ENCODE measurements around the gene TICRR.

GRCh38 chr15:89578146-89578545, 2.9 kb downstream of the TICRR start:
- TF ChIP-seq, protein P1, sequence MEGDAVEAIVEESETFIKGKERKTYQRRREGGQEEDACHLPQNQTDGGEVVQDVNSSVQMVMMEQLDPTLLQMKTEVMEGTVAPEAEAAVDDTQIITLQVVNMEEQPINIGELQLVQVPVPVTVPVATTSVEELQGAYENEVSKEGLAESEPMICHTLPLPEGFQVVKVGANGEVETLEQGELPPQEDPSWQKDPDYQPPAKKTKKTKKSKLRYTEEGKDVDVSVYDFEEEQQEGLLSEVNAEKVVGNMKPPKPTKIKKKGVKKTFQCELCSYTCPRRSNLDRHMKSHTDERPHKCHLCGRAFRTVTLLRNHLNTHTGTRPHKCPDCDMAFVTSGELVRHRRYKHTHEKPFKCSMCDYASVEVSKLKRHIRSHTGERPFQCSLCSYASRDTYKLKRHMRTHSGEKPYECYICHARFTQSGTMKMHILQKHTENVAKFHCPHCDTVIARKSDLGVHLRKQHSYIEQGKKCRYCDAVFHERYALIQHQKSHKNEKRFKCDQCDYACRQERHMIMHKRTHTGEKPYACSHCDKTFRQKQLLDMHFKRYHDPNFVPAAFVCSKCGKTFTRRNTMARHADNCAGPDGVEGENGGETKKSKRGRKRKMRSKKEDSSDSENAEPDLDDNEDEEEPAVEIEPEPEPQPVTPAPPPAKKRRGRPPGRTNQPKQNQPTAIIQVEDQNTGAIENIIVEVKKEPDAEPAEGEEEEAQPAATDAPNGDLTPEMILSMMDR (IDR thresholded peaks at IDR 0.05): no peak
- no peak for TF ChIP-seq POLR2AphosphoS5 (IDR thresholded peaks at IDR 0.05; ENCODE audit: low read depth, low read length)
- no peak for TF ChIP-seq SIN3A (IDR thresholded peaks at IDR 0.05; ENCODE audit: borderline replicate concordance, insufficient read depth, low read depth, low read length)
